Fibroblast of the aortic adventitia (primary cell): ENCODE measurements around the gene CEP126. TPM values are rescaled to one million over a fixed set of nuclear protein-coding genes. Genes with fewer than 3 reads are reported as not detected.

ENCODE experiments used
- DNase-seq: peaks from one replicate; pipeline ENCODE4 v3.0.0-alpha.2; 2010; ENCODE audit warnings: low read depth
- H3K4me3 ChIP-seq: 2 replicates; pipeline ENCODE4 v1.5.1; 2011; ENCODE audit warnings: low read depth, mild to moderate bottlenecking, control low read depth, low read length, moderate library complexity
- CTCF ChIP-seq: IDR thresholded peaks from 2 replicates; pipeline ENCODE4 v1.5.1; 2011; ENCODE audit warnings: mild to moderate bottlenecking, low read length, control low read depth, inconsistent platforms; ENCODE audit not compliant: insufficient read depth
- total RNA-seq: library from RNA; depleted of rRNA; stranded (reverse); fragments of >200 nt; gene quantifications from 2 replicates; pipeline ENCODE4 v1.2.3, GENCODE V29; 2012; ENCODE audit warnings: low replicate concordance

CEP126 gene
- total RNA-seq, 1 donor = 3.9 TPM

- TF ChIP-seq CTCF = no peak
- no peak overlapping the region for H3K4me3 ChIP-seq
- DNase-seq = no peak
These were observed 33.2 kb upstream of the CEP126 start for GRCh38 chr11:101881586-101881985.

DNA sequence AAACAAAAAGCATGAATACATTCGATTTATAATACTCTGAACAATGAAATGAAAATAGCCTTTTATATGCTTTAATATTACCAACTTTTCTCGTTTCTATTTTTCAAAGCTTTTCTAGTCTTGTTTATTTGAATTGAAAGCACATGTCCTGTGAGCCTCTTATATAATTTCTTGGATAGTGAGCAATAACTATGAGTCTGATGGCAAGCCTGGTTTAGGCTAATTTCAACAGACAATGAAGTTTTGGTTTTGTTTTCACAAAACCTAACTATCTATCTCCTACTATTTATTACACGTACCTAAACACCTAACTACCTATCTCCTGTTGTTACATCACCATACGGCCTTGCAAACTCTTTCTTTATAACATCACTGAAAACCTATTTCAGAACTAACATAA lies 29.2 kb upstream of the CEP126 start:
- DNase-seq = no peak
- H3K4me3 ChIP-seq = no peak overlapping the region
- no peak for TF ChIP-seq CTCF

DNA sequence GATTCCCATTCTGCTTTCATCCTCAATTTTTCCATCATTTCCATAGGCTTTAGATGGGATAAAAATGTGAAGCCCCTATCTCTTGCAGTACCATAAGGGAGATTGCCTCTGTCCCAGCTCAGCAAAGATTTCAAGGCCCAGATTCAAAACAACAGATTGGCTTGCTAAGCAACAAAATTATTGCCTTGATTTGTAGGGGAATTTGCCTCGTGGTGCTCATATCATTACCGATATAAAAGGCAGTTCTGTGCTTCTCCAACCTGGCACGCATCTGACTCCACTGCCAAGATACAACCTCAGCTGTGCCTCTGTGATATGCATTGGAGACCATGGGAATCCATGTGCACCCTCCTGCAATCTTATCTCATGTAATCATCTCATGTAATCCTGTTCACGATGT lies 25.0 kb upstream of the CEP126 start:
- DNase-seq = no peak
- no peak overlapping the region for H3K4me3 ChIP-seq
- TF ChIP-seq CTCF = no peak

- no peak for TF ChIP-seq CTCF
- no peak overlapping the region for H3K4me3 ChIP-seq
- DNase-seq = peak; percentile 57
These were observed 20.3 kb upstream of the CEP126 start for GRCh38 chr11:101894505-101894904.

- DNase-seq = peak; percentile 22
- H3K4me3 ChIP-seq = no peak overlapping the region
- no peak for TF ChIP-seq CTCF
These were observed 7.0 kb upstream of the CEP126 start for GRCh38 chr11:101907815-101908214.

GRCh38 chr11:101909087-101909486 lies 5.7 kb upstream of the CEP126 start:
- TF ChIP-seq CTCF = no peak
- H3K4me3 ChIP-seq = no peak overlapping the region
- no peak for DNase-seq

- DNase-seq = peak; percentile 52
- no peak for TF ChIP-seq CTCF
These were observed 2.0 kb upstream of the CEP126 start for GRCh38 chr11:101912823-101913284.

More at GRCh38 chr11:101912823-101913284, 2.0 kb upstream of the CEP126 start:
- H3K4me3 ChIP-seq = no peak overlapping the region
